Measurements from ENCODE around the gene SLC2A6.
A peak's percentile ranks its signal among the peaks of the same experiment; 100 is the strongest.

SLC2A6 gene, protein sequence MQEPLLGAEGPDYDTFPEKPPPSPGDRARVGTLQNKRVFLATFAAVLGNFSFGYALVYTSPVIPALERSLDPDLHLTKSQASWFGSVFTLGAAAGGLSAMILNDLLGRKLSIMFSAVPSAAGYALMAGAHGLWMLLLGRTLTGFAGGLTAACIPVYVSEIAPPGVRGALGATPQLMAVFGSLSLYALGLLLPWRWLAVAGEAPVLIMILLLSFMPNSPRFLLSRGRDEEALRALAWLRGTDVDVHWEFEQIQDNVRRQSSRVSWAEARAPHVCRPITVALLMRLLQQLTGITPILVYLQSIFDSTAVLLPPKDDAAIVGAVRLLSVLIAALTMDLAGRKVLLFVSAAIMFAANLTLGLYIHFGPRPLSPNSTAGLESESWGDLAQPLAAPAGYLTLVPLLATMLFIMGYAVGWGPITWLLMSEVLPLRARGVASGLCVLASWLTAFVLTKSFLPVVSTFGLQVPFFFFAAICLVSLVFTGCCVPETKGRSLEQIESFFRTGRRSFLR

GRCh38 chr9:133478851-133479711 lies at the start of gene SLC2A6:
TSS of gene SLC2A6 (minus strand) at chr9:133479099. CDS start at chr9:133479059, 40 bp downstream.
- DNase-seq = peak; percentile 18 to 94 (median 81)

GRCh38 chr9:133528001-133528875 lies 49.3 kb upstream of the SLC2A6 start:
- no peak for DNase-seq

GRCh38 chr9:133527444-133527920 lies 48.6 kb upstream of the SLC2A6 start:
- peak in 24 of 51 donors; percentile 8 to 67 (median 47) for DNase-seq

GRCh38 chr9:133526721-133527321 lies 47.9 kb upstream of the SLC2A6 start:
- peak in 40 of 51 donors; percentile 18 to 87 (median 65) for DNase-seq

- no peak for DNase-seq
Measured at GRCh38 chr9:133525677-133526076, 46.8 kb upstream of the SLC2A6 start.

DNA sequence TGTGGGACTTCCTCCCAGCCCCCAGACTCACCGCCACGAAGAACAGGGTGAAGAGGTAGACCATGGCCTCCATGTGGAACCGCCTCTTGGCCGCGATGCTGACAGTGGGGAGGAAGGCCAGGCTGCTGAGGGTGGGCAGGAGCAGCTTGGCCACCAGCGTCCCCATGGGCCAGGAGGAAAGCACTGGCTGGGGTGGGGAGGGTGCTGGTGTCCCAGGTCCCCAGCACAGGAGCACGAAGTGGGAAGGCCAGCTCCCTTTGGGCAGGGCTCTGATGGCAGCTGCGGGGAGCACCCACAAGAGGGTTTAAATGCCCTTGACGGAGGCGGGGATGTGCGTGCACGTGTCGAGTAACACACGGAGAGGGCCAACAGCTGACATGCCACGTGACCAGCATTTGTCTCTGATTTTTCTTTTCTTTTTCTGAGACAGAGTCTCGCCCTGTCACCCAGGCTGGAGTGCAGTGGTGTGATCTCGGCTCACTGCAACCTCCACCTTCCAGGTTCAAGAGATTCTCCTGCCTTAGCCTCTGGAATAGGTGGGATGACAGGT lies 45.9 kb upstream of the SLC2A6 start, which contains the start of gene MYMK:
TSS of gene MYMK (minus strand) at position 281 of the 550 bp plus-strand sequence. CDS start at position 166, 115 bp downstream.
- no peak for DNase-seq

GRCh38 chr9:133524146-133524545 lies 45.2 kb upstream of the SLC2A6 start:
- DNase-seq = no peak

DNA sequence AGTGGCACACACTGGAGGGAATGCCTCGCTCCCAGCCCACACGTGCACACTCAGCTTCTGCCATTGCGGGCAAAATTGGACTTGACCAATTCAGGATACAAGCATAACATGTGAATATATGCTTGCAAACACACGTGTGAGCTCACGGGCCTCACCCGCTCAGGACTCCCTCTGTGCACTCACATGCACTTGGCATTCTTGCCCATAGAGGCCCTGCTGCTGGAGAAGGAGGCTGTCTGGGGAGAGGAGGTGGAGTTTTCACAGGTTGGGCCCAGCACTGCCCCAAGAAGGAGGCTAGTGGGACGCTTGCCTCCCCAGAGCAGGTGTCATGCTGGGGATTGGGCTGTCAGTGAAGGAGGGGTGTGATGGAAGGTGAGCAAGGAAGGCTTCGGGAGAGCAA lies 44.2 kb upstream of the SLC2A6 start:
- no peak for DNase-seq

DNA sequence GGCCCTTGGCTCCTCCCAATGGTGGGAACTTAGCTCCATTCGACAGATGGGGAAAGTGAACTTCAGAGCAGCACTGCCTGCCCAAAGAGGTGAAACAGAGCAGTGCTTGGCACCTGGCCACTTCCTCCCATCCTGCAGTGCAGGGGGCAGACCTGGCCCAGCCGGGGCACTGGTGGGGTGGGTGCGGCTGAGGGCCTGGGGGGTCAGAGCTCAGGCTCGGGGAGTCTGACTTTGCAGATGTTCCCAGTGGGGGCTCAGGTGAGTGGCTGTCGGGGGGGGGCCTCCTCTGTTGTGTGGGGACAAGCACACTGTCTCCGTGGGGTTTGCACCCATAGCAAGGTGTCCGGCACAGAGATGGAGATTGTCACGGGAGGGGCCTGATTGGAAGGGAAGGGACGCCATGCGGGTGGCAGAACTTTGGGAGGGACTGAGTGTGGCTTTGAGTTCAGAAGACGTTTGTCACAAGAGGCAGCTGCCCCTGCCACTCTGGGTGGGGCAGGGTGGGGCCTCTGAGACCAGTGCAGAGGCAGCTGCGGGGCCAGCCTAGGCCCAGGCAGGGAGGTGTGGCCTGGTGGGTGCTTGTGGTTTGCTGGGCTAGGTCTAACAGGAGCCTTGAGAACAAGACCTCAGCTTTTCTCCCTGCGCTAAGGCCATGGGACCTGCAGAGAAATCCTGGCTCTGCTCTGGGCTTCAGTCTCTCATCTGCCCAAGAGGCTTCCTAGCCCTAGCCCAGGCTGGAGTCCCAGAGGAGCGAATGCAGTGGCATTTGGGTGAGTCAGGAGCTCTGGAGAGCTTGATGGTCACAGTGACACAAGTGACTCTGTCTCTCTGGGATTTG lies 43.4 kb upstream of the SLC2A6 start:
- no peak for DNase-seq

DNA sequence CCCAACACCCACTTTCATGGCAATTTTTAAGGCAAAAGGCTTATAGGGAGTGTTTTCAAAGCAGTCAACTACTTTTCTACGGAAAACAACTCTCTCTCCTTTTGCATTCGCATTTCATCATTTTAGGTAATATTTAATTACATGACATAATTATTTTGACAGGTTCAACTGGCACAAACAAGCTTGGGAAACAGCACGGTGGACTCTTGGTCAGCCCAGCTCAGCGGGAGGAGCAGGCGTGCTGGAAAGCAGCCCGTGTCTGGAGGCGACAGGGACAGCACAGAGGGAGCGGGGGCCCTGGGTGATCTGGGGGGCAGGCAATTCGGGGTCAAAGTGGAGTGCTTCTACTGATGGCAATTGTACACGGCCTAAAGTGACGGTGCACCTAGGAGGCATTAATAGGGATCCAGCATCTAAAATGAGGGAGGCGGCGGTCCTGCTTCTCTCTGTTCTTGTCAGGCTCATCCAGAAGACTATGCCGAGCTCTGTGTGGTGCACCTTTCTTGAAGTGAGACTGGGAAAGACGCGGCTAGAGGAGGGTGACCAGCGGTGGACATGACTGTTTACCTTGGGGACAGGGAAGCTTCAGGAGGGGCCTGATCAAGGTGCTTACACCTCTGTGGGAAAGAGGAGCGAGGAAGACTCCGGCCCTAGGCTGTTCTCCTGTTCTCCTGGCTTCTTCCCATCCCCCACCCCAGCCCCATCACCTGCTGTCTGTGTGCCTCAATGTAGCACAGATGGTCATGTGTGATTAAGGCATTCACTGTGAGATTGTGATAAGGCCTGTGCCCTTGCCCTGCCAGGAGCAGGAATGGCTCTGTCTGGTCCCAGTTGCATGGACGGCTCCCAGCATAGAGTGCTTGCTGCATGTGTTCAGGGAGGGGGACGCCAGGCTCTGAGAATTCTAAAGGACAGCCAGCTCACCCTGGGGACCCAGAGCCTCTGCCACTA lies 42.5 kb upstream of the SLC2A6 start:
- DNase-seq = peak in 21 of 51 donors; percentile 15 to 75 (median 47)

DNA sequence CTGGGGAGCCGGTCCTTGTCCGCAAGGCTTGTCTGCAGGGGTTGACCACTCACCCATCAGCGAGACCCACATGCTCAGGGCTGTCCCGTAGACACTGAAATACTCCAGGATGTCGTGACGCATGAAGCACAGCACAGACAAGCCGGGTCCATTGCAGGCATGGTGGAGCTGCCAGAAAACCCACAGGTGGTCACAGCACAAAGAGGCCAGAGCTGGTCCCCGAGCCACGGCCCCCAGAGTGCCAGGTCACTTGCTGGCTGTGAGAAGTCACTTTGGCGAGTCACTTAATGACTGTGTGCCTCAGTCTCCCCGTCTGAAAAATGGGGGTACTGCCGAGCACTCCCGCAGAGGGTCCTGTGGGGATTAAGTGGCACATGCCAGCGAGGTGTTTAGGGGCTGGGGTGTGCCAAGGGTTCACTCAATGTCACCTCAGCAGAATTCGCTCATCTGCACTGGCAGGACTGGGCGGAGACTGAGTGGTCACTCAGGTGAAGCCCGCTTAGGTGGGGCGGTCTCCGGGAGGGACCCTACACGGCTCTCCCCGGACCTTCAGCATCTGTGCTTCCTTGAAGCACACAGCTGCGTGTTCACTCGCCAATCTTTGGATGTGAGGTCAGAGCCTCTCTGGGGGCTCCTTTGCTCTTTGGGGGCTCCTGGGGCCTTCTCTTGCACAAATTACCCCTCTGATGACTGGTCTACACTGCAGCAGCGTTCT lies 41.4 kb upstream of the SLC2A6 start:
- no peak for DNase-seq

GRCh38 chr9:133519693-133520092 lies 40.8 kb upstream of the SLC2A6 start:
- DNase-seq = peak in 1 of 51 donors; percentile 32

GRCh38 chr9:133518706-133519449 lies 40.0 kb upstream of the SLC2A6 start:
- DNase-seq = no peak

DNA sequence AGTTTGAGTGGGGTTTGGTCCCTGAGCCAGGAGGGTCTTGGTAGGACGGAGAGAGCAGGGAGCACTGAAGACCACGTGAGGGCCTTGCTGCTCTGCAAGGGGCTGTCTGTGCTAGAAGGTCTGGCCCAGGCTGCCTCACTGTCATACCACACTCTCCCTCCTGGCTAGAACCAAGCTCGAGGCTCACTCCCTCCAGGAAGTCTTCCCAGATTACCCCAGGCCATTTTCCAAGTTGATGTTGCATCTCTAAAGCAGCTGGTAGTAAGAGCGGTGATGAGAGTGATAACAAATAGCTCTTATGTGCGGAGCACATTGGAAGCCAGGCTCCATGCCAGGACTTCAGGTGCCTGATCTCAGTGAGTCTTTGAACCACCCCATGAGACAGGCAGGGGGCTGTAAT lies 39.3 kb upstream of the SLC2A6 start:
- no peak for DNase-seq

DNA sequence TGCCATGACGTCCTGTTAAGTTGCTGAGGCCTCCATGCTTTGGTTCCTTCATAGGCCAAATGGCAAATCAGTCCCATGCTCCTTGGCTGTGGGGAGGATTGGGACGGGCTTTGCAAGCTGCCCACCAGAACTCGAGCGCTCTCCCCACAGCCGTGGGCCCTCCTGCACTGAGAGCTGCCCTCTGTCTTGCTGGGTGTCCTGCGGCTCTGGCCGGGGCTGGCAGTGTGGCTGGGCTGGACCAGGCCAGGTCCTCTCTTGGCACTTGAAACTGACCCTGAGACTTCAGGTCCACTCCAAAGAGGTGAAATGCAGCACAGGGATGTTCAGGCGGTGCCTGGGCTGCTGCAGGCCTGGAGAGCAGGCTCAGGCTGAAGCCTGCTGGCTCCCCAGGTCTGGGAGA lies 38.8 kb upstream of the SLC2A6 start:
- DNase-seq = no peak

- no peak for DNase-seq
Measured at GRCh38 chr9:133516961-133517350, 38.1 kb upstream of the SLC2A6 start.

All from hypothalamus (tissue), 51 donors.